SH-SY5Y (cell line): ENCODE results near the gene UFD1.

Experiments
- GATA2 ChIP-seq: IDR thresholded peaks from 2 replicates; pipeline ENCODE4 v1.6.1; 2011; ENCODE audit warnings: mild to moderate bottlenecking, low read depth, low read length
- GATA3 ChIP-seq: IDR thresholded peaks from 2 replicates; pipeline ENCODE4 v1.6.1; 2011; ENCODE audit warnings: low read depth, mild to moderate bottlenecking, low read length, moderate library complexity

- no peak for TF ChIP-seq GATA2
- no peak for TF ChIP-seq GATA3
Measured at GRCh38 chr22:19522190-19522880, 43.3 kb upstream of the UFD1 start.
